ENCODE measurements around the gene GMEB2.
"Not testable (repeated sequence)": the region's sequence is repeated elsewhere in the genome, so short reads cannot be mapped to it uniquely, and the experiment has no call there.

GMEB2 gene

DNA sequence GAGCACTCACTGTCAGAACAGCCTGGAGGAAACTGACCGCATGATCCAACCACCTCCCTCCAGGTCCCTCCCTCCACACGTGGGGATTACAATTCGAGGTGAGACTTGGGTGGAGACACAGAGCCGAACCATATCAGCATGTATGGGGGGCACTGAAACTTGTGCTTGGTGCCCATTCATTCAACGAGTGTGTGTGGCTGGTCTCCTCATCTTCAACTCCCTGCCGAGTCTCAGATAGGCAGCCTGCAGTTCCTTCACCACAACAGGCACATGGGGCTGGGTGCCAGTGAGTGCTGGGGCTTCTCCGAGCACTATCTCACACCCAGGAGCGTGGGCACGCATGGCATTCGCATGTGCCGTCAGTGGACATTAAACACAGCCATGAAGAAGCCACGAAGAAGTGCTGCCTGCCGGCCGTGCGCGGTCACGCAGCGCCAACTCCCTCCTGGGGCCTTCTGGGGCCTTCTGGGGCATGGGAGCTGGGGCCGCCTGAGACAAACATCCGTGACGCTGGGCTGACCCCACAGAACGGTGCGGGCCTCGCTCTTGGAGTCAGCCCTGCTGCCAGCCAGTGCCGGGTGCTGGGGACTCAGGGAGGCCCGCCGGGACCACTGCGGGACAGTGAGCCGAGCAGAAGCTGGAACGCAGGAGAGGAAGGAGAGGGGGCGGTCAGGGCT lies 30.5 kb upstream of the GMEB2 start:
- ATAC-seq = no peak
- DNase-seq = no peak

DNA sequence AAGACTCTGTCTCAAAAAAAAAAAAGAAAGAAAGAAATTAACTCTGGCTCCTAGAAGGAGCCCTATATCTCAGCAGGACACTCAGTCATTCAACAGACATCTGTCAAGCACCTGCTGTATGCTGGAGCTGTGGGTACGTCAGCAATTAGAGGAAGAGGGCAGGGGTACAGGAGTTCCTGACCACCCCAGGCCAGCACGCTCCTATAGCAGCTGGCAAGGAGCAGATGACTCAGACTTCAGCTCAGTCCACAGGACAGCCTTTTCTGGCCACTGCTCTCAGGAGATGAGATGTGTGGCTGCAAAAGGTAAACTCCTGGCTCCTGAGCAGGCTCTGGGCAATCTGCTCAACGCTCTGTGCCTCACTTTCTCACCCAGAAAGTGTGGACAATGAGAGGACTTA lies 29.6 kb upstream of the GMEB2 start:
- DNase-seq = no peak
- ATAC-seq = no peak

DNA sequence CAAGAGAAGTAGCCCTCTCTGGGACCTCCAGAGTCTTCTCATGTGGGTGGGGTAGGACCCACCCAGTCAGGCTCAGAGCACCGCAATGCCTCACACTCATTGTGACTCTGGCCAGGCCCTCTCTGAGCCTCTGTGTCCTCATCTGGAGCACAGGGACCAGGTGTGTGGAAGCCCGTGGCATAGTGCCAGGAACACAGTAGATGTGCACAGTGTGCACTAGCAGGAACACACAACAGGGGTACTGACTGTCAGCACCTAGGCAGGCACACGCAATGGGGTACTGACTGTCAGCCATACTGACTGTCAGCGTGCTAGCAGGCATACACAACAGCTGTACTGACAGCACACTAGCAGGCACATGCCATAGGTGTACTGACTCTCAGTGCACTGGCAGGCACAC lies 28.3 kb upstream of the GMEB2 start:
- DNase-seq (no peak), ATAC-seq (no peak)

DNA sequence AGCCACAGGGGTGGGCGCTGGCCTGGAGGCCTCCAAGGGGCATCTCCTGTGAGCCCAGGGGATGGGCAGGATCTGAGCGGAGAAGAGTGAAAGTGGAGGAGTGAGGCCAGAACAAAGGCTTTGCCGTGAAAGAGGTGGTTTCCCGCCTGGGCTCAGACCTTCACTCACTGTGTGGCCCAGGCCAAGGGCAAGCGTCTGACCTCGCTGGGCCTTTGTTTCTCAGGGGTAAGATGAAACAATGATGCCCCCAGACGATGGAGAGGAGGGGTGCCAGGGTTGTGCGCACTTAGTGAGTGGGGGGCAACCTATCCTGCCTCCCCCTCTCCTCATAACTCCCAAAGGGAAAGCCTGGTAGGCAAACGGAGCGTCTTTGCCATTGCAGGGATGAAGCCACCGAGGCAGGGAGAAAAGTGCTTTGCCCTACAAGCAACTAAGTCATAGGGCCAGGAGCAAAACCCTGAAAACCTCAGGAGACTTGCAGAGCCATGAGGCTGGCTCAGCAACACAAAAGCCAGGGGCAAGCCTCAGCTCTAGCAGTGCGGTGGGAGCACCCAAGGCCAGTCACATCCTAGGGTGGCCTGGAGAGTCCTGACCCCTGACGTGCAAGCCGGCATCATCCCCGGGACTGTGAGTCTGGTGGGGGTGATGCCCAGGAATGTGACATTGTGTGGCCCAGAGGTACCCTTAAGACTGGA lies 27.2 kb upstream of the GMEB2 start:
- ATAC-seq (no peak), DNase-seq (no peak)

DNA sequence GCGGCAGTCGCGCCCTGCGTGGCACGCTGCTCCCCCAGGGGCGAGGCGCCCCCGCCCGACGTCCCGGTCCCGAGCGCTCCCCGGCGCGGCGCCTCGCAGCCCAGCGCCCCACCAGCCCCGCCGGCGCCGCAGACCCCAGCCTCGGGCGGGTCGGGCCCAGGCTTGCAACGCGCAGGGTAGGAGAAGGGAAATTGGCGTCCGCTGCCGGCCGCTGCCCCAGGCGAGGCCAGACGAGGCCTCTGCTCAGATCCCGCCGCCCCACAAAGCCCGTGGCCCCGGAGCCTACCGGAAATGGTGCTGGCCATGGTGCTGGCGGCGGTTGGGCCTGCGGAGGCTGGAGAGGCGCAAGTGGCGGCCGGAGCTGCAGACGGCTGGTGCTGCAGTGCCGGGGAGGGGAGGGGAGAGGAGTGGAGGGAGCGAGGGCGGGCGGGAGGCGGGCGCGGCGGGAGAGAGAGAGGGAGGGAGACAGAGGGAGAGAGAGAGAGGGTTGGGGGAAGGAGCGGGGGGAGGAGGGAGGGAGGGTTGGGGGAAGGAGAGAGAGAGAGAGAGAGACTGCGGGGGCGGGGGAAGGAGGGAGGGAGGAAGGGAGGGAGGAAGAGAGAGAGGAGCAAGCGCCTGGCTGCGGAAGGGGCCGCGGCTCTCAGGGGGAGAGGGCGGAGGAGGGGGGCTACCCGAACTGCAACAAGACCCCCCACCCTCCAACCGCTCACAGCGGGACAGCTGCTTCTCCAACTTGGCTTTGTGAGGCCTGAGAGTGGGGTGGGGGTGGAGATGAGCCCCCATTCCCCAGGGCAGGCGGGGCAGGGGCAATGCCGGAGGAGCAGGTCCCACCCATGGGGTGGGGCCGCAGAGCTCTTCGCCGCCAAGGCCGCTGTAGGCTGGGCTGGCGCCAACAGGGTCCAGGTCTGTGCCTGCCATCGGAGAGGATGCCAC lies 26.4 kb upstream of the GMEB2 start, which contains the start of gene STMN3:
Gene STMN3, minus strand, starts transcription at position 384 of the 933 bp plus-strand sequence. Its CDS starts 79 bp downstream, at position 305.
- peak; percentile 38 for ATAC-seq
- DNase-seq = peak; percentile 80

DNA sequence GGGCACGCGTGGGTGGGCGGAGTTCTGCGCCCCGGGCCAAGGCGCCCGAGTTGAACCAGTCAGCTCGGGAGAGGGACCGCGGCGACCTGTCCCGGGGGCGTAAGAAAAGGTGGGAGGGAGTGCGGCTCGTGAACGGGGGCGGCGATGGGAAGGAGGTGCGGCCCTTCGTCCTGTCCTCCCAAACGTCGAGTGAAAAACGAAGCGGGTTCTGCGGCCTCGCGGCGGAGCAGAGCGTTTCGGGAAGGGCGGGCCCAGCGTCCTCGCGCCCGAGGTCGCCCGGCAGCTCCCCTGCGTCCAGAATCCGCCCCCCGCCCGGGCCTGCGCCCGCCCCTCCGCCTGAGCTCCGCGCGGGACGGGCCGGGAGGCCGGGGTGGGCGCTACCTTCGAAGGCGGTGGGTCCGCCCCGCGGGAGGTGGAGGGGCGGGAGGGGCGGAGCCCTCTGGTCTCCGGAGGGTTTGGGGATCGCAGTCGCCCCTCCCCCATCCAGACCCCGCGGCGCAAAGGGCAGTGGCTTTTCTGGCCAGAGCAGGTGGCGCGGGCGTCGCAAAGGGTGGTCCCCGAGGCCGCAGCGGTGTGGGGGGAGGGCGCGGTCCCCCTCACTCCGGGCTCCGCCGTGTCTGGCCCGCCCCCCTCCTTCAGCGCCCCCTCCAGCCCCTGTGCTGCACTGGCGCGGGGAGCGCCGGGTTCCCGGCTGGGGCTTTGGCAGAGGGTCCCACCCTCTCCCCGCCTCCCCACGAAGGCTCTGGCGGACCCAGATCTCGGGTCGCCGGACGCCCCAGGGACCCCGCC lies 25.5 kb upstream of the GMEB2 start:
- DNase-seq = peak; percentile 47
- peak; percentile 21 for ATAC-seq

DNA sequence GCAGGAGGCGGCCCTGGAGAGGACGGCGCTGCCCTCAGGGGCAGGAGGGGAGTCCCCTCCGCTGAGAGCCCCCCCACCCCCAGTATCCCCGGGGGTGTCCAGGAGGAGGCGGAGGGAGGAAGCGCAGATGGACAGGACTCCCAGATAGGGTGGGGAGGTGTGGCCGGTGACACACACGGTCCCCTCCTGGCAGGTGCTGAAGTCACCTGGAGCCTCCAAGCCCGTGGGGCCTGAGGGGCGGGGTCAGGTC lies 25.0 kb upstream of the GMEB2 start:
- DNase-seq (no peak), ATAC-seq (no peak)

DNA sequence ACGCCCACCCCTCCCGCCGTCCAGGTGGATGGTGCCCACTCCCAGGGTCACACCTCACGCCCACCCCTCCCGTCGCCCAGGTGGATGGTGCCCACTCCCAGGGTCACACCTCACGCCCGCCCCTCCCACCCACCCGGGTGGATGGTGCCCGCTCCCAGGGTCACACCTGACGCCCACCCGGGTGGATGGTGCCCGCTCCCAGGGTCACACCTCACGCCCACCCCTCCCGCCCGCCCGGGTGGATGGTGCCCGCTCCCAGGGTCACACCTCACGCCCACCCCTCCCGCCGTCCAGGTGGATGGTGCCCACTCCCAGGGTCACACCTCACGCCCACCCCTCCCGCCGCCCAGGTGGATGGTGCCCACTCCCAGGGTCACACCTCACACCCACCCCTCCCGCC lies 23.6 kb upstream of the GMEB2 start:
- ATAC-seq, DNase-seq: not testable (repeated sequence)

DNA sequence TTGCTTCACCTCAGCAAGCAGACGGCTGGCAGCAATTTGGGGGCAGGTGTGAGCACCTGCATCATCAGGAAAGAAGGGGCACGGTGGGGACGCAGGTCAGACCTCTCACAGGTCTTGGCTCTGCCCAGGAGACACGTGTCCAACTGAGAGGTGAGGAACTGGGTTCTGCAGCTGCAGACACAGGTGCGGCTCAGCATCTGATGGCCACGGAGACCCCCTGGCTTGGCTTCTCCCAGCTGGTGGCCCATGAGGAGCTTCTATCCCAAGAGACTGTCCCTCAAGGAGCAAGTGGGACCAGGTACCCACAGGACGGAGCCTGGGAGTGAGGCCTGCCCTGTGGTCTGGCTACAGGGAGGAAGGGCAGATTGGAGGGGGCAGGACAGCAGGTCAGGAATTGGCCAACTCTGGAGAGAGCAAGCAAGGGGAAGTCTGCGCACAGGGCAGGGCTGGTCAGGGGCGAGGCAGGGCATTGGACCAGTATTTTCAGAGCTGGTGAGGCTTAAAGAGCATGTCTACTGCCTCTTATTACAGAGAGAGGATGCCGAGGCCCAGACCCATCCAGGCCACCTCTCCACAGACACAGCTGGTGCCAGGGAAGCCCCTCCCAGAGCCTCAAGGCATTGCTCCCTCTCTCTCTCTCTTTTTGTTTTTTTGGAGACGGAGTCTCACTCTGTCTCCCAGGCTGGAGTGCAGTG lies 22.1 kb upstream of the GMEB2 start:
- no peak for DNase-seq
- no peak for ATAC-seq

DNA sequence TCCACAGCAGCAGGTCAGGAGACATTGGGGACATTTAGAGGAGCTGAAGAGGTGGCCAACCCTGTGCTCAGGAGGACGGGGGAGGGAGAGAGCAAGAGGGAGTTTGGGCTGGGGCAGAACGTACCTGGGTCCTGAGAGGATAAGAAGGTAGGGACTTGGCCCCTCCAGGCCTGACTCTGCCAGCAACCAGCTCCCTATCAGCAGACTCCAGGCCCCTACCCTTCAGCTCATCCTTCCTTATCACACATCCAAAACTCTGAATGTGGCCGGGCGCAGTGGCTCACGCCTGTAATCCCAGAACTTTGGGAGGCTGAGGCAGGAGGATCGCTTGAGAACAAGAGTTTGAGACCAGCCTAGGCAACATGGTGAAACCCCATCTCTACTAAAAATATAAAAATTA lies 21.3 kb upstream of the GMEB2 start:
- DNase-seq = no peak
- no peak for ATAC-seq

DNA sequence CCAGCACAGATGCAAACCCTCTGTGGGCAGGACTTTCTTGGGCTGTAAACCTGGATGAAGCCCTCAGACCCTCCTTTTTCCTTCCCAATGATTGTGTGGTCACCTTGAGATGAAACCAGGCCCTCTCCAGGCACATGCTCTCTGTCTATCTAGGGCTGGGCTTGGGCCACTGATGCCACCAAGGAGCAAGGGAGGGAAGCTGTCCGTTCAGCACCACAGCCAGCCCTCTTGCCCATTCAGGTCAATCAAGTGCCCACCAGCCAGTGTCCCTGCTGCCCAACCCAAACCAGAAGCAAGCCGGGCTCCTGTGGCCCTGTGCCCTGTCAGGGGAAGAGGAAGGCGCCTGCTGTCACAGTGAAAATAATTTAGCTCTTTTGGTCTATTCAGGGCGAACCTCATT lies 18.3 kb upstream of the GMEB2 start:
- no peak for ATAC-seq

DNA sequence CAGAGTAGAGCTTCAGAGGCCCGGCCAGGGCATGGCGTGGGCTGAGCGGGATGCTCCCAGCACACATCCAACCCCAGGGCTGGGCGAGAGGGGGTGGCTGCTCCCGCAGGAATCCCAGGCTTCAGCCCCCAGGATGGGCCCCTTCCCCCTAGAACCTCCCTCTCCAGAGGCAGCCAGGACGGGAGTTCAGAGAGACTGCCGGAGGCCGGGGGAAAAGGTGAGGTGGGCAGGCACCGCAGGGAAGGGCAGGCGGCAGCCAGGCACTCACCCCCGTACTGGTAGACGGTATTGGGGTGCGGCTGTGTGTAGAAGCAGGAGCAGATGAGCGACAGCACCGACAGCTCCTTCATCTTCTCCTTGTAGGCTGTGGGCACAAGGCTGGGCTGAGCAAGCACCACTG lies 17.0 kb upstream of the GMEB2 start:
- ATAC-seq = no peak
- DNase-seq = no peak

More for the DNA sequence above, 18.3 kb upstream of the GMEB2 start:
- DNase-seq = no peak

DNA sequence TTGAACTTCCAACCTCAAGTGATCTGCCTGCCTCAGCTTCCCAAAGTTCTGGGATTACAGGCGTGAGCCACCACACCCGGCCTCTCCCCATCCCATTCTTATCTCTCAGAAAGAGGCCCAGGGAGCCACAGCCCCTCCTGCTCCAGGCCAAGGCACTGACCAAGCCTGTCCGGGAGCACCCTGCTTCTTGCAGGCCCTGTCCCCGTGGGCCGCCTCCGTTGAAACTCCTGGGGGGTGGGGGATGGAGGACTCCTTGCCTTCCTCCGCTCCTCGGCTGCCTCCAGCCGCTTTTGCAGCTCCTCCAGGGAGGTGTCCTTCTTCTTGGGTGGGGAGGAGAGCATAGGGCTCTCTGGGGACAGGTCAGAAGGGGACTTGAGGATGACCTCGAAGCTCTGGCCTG lies 16.6 kb upstream of the GMEB2 start:
- ATAC-seq = no peak
- DNase-seq = no peak

DNA sequence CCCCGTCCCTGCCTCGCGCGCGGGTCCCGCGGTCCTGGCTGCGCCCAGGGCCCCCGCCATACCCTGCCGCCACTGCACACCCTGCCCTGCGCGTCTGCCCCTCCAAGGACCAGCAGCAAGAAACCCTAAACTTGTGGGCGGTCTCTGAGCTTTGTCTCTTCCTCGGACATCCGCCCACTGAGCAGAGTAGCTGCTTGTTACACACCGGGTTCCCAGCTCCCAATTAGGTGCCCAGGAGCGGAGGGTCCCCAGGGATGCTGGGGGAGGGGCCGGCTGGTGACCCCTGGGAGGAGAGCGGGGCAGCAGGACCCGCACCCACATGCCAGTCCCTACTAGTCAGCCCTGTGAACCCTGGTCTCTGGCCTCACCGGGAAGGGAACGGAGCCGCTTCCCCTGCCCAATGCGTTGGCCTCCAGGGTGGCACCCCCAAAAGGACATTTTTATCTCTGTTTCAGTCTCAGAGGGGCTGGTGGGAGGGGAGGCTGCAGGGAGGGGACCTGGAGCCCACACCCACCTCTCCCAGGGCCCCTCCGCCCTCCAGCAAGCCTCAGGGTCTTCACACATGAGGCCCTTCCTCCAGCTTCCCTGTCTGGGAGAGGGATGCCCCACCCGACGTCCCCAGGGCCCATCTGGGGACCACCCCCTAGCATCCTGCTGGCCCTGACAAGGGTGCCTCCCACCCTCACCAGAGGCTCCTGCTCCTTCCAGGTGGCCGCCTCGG lies 15.8 kb upstream of the GMEB2 start:
- ATAC-seq (no peak), DNase-seq (no peak)

DNA sequence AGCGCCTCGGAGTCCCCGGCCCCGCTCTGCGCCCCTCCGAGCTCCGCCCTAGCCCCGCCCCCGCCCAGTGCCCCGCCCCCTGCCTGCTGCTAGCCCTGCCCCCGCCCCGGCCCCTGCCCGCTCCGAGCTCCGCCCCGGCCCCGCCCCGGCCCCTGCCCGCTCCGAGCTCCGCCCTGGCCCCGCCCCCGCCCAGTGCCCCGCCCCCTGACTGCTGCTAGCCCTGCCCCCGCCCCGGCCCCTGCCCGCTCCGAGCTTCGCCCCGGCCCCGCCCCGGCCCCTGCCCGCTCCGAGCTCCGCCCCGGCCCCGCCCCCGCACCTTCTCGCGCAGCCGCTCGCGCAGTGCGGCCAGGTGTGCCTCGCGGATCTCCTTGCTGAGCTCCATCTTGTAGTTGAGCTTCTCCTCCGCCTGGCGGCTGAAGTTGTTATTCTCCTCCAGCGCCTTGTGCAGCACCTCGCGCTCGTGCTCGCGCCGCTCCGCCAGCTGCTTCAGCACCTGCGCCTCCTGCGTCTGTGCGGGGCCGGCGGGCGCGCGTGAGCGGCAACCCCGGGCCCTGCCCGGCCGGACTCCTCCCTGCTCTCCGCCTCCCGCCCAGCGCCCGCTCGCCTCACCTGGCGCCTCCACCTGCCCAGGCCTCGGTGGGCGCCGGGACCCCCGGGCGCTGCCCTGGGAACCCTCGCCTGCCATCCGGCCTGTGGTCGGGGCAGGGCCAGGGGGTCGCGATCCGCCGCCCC lies 15.1 kb upstream of the GMEB2 start:
- DNase-seq (peak; percentile 100), ATAC-seq (peak; percentile 67)

DNA sequence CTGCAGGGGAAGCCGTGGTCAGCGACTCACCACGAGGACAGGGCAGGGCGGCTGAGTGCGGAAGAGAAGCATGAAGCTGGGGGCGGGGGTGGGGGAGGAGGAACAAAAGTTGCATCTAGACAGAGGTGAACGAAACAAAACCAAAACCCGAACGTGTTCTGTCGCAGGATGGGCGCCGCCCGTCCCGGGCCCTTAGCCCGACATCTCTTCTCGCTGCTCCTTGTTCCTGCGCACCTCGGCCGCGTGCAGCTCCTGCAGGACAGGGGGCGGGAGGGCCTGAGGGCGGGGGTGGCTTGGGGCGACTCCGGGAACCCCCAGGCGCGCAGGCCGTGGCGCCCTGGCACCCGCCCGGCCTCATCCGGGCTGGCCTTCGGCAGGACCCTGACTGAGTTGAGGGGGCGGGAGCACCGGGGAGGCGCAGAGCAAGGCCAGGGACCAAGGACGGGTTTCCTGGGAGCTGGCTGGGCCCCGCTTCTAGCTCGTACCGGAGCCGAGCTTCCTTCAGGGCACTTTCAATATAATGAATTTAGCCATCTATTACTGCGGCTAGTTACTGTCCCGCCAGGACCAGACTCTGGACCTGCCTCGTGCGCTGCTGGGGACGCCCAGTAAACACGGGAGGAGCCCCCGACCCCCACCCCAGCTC lies 14.4 kb upstream of the GMEB2 start:
- ATAC-seq (peak; percentile 22), DNase-seq (peak; percentile 53)

DNA sequence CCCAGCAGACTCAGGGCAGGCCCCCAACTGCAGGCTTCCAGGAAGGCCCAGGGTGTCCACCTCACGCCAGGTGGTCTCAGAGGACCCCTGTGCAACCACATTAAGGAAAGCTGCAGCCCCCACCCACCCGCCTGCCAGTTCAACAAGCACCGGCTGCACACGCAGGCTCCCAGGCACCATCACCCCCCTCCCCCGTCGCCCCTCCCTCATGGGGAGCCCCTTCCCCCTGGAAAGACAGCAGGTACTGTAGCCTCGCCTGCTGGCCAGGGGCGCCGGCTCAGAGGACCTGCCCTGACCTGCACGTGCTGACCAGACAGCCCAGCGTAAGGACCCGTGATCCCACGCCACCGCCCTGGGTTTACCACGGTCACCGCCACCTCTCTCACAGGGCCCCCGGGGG lies 13.8 kb upstream of the GMEB2 start:
- ATAC-seq, DNase-seq: not testable (repeated sequence)

DNA sequence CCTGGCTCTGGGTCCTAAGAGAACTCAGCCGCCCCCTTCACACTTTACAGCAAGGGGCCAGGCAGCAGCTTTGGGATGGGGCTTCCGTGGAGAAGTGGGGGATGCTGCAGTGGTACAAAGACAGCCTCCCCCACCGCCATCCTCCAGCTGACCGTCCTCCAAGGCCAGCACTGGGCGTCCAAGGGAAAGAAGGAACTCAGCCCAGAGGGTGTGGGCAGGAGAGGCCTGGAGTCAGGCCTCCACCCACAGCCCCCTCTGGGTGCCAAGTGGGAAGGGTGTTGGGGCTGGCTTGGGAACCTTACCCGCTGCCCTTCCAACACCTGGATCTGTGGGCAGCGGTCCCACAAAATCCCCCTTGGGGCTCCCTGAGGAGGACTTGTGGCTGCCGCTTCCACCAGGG lies 13.2 kb upstream of the GMEB2 start:
- ATAC-seq (no peak), DNase-seq (no peak)

DNA sequence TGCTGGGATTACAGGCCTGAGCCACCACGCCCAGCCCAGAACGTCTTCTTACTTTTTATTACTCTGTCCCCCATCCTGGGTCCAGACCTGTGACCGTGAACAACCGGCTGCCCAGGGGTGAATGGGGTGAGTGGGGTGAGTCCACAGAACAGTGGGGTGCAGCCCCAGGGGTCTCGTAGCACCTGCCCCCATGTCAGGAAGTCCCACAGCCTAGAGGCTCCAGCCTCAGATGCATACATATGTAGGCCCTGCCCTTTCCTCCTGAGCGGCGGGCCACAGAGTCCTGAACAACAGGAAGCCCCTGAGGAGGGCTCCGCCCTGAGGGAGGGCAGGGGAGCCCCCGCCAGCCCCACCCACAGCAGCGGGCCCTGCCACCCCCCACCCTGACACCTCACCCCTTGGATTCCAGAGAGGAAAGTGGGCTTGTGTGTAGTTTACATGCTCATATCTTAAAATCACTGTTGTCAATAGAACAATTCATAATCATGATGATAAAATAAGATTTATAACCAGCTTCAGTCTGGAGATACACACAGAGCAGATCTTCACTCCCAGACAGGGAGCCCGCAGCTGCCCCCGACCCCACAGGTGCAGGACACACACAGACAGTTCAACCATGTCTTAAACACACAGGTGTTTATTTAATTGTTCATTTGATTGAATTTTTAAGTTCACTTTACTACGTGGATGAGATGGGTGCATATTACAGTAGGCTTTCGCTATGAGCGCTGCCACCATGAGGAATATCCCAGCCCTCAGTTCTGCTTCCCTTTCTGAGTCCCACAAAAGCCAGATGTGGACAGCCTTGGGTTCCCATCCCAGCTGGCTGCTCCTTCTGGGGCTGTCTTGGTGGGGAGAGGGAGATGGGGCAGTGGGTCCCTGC lies 12.4 kb upstream of the GMEB2 start:
- ATAC-seq (peak; percentile 75), DNase-seq (peak; percentile 80)
